Endometrium (tissue), 2 donors: Measurements from ENCODE around the gene CEP104.

Experiments used
- FAIRE-seq: peaks from 2 replicates; lab custom pipeline; 2012; peaks lifted over from hg19 to GRCh38; lab: Jason Lieb, UNC
- donor health status: control.
- donor health status: control.

CEP104 gene

DNA sequence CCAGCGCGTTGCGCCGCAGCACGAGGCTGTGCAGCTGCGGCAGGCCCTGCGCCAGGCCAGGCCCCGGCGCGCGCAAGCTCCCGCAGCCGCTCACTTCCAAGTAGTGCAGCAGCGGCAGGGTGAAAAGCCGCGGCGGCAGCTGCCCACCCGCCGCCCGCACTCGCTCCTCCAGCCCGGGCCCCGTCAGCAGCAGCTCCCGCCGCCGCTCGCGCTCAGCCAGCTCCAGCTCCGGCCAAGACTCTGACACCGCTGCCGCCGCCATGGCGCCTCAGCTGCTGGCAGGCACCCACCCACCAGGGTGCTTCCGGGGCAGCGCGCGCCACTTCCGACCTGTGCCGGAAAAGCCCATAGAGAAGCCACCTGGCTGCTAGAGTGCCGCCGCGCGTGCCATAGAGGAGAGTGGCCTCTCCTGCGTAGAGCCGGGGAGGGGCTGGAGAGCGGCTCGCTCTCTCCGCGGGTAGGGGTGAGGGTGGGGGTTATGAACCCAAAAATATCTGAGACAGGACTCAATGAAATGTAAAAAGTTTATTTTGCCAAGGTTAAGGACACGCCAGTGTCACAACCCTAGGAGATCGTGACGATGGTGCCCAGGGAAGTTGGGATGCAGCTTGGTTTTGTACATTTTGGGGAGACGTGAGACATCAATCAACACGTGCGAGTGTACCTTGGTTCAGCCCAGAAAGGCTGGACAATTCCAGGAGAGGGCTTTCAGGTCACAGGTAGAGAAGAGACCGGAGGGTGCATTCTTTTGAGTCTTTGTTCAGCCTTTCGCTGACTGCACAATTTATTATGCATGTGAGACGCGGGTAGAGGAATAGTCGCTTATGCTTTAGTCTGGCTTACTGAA lies 60.6 kb downstream of the CEP104 start, which contains the start of gene LRRC47:
Gene LRRC47, minus strand, starts transcription at position 284 of the 847 bp plus-strand sequence. Its CDS starts 22 bp downstream, at position 262.
- FAIRE-seq: no peak

DNA sequence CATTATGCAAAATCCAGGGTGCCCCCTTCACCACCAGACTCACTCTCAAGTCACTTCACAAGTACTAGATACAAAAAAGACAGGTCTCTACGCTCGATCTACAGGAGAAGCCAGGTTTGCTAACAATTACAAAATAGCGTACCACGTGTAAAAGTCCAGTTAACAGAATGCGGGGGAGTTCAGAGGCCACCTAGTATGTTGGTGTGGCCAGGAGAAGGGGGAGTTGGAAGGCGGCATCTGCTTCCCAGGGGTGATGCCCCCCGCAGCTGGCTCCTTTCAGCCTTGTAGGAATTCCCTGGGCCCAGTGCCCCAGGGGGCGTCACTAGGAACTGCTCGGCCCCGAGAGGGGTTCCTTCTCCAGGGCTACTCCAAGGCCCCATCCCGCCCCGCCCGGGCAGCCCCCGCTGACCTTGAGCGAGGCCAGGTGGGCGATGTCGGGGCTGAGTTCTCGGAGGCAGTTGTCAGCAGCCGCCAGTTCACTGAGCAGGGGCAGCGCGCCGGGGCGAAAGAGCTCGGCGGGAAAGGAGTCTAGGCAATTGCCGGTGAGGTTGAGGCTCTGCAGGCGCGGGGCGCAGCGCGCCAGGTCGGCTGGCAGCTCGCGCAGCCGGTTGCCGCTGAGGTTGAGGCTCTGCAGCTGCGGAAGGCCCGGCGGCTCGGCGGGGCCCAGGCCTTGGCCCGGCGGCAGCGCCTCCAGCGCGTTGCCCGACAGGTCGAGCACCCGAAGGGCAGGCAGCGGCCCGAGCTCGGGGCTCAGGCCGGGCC lies 61.4 kb downstream of the CEP104 start:
- no peak for FAIRE-seq

GRCh38 chr1:3790952-3791351 lies 66.1 kb downstream of the CEP104 start:
- no peak for FAIRE-seq

DNA sequence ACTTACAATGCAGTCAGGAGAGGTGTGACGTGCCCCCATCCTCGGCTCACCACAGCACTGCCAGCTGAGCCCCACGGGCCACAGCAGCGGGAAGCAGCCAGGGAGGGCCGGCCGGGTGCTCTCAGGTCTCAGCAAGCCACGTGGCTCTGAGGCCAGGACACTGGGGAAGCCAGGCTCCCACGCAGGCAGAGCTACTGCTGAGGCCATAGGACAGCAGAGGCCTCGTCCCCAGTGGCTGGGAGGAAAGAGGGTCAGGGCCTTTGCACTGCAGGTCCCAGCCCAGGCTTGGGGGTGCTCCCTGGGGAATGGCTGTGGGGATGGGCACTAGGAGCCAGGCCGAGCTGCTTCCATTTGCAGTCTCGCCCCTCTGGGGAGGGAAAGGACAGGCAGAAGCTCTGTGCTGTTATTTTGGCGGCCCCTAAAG lies 66.5 kb downstream of the CEP104 start:
- no peak for FAIRE-seq

GRCh38 chr1:3789421-3790300 lies 67.3 kb downstream of the CEP104 start:
- no peak for FAIRE-seq

DNA sequence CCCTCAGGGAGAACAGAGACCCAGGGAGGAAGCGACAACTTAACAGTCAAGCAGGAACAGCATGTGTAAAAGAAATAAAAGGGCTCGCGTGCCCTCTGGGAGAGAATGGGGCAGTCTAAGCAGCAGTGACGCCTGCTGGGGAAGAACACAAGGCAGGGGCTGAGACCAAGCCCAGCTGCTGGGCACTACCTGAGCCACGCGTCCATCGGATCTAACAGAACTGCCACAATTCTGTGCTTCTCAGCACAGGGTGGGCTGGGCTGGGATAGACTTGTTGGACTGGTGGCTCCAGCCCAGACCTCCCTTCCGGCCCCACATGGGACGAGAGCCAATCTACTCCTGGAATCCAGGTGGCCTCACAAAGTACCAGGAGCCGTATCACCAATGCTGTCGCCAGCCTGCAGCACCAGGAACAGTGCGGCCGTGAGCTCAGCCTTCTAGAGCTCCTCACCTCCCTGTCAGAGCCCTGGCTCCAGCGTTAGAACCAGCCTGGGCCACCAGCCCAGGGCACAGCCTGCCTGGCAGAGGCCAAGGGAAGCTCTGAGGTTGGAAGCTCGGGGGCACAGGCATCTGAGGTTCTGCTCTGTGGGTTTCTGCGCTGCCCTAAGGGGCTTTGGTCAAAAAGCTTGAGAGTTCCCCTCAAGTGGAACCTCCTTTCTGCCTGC lies 68.1 kb downstream of the CEP104 start:
- no peak for FAIRE-seq

DNA sequence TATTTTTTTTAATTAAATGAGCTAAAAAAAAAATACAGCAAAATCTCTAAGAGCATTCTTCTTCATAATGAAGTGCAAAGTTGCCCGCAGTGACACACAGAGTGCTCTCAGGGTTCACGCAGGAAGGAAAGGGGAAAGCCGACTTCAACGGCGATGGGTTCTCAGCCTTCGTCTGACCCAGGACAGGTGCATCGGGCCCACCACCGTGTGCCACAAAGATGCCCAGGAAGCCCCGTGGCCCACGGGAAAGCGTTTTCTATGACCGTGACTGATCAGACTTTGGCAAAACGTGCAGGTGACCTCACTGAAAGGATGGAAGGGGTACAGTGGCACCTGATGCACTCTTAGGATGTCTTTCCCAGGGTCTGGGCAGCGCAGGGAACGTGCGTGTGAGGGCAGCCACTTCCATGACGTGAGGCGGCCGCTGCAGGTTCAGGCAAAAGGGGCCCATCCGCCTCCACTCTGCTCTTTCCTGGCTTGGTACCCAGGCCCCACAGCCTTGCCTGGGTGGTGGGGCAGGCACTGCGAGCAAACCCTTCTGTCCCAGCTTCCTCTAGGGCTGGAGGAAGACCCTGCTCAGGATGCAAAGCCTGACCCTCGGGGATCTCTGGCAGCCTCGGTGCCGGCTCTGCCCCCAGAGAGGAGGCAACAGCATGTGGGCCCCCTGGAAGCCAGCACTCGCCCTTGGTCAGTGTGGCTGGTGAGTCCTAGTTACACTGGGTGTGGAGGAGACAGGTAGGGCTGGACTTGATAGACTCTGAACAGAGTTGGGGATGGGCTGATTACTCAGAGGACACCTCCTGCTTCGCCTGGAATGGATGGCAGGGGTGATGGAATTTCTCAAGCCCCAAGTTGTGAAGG lies 69.0 kb downstream of the CEP104 start:
- FAIRE-seq: no peak

DNA sequence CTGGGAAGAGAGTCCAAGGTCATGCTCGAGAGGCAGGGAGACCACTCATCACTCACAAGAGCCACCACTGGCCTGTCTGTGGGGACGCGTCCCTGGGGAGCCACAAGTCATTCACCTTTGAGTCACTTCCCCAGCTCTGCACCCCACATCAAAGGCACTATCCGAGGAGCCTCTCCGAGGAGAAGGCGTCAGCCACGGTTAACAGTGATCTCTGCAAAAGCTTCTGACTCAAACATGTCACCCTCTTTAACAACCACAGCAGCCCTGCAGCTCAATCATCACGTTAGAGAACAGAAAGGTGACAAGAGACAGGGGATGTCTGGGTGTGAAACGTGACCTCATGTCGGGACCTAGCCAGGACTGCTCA lies 69.7 kb downstream of the CEP104 start:
- FAIRE-seq: no peak

- FAIRE-seq: no peak
These were observed 70.3 kb downstream of the CEP104 start for GRCh38 chr1:3786468-3787348.

- FAIRE-seq: no peak
These were observed 71.4 kb downstream of the CEP104 start for GRCh38 chr1:3785456-3786157.

- FAIRE-seq: no peak
These were observed 72.0 kb downstream of the CEP104 start for GRCh38 chr1:3785045-3785444.

GRCh38 chr1:3783651-3784474 lies 73.1 kb downstream of the CEP104 start:
- no peak for FAIRE-seq

DNA sequence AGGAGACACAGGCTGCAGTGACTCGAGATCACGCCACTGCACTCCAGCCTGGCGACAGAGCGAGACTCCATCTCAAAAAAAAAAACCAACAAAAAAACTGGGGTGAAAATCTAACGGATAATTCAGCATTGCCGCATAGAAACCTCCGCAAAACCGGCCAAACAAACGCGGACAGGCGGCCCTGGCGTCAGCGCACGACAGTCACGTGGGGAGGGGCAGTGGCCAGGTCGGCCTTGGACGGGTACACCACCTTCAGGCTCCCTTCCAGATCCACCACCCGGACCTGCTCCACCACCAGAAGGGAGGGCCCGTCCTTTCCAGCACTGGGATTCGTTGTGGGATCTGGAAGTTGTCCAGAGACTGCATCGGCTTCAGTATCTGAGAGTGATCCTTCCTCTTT lies 76.1 kb downstream of the CEP104 start:
- no peak for FAIRE-seq

GRCh38 chr1:3779912-3780416 lies 77.0 kb downstream of the CEP104 start:
- FAIRE-seq: no peak

- no peak for FAIRE-seq
These were observed 77.6 kb downstream of the CEP104 start for GRCh38 chr1:3779265-3779911.

- FAIRE-seq: no peak
These were observed 78.3 kb downstream of the CEP104 start for GRCh38 chr1:3778590-3779264.
